GM10266 (cell line): ENCODE measurements around the gene KHSRP.

Experiments used
- DNase-seq: peaks from one replicate; pipeline ENCODE4 v3.0.0; 2012; ENCODE audit errors: extremely low spot score
- TF ChIP-seq, protein P1 (sequence below): IDR thresholded peaks from 2 replicates; pipeline ENCODE4 v1.5.1; 2012; ENCODE audit warnings: mild to moderate bottlenecking, low read depth; ENCODE audit not compliant: control insufficient read depth, insufficient read depth; ENCODE audit errors: missing control alignments

Gene KHSRP

GRCh38 chr19:6466526-6467248 is 42.1 kb upstream of the KHSRP start:
- no peak for DNase-seq
- TF ChIP-seq, protein P1, sequence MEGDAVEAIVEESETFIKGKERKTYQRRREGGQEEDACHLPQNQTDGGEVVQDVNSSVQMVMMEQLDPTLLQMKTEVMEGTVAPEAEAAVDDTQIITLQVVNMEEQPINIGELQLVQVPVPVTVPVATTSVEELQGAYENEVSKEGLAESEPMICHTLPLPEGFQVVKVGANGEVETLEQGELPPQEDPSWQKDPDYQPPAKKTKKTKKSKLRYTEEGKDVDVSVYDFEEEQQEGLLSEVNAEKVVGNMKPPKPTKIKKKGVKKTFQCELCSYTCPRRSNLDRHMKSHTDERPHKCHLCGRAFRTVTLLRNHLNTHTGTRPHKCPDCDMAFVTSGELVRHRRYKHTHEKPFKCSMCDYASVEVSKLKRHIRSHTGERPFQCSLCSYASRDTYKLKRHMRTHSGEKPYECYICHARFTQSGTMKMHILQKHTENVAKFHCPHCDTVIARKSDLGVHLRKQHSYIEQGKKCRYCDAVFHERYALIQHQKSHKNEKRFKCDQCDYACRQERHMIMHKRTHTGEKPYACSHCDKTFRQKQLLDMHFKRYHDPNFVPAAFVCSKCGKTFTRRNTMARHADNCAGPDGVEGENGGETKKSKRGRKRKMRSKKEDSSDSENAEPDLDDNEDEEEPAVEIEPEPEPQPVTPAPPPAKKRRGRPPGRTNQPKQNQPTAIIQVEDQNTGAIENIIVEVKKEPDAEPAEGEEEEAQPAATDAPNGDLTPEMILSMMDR, result no peak

- no peak for DNase-seq
- TF ChIP-seq, protein P1, result no peak
Observed at GRCh38 chr19:6465663-6466062, 41.1 kb upstream of the KHSRP start.

- TF ChIP-seq, protein P1, result no peak
Observed at GRCh38 chr19:6465006-6465405, 40.4 kb upstream of the KHSRP start.

DNA sequence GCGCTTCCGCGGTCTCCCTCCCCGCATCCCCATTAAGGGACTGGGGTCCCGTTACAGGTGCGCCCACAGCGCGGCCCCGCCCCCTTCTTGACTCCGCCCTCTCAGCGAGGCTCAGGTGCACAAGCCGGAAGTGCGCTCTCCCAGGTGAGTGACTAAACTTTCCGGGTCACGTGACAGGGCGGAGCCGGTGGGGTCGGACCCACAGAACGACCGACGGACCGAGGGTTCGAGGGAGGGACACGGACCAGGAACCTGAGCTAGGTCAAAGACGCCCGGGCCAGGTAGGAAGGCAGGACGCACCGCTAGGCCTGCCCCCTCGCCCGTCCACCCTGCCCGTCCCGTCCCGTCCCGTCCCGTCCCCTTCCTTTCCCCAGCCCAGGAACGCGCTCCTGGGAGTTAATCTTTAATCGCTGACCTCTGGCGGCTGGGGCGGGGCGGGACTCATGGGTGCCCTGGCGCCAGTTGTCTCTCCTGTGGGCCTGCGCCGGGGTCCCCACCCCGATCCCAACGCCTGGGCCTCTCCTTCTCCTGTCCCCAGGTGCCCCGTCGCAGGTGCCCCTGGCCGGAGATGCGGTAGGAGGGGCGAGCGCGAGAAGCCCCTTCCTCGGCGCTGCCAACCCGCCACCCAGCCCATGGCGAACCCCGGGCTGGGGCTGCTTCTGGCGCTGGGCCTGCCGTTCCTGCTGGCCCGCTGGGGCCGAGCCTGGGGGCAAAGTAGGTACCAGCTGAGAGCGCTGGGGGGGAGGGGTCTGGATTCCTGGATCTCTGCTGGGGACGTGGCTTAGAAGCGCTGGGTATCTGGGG is 39.7 kb upstream of the KHSRP start, which contains the start of gene CRB3:
Gene CRB3, plus strand, starts transcription at position 202 of the 804 bp plus-strand sequence. Its CDS starts 431 bp downstream, at position 633.
- TF ChIP-seq, protein P1, result no peak
- DNase-seq, result no peak

More at GRCh38 chr19:6465006-6465405, 40.4 kb upstream of the KHSRP start:
- no peak for DNase-seq

DNA sequence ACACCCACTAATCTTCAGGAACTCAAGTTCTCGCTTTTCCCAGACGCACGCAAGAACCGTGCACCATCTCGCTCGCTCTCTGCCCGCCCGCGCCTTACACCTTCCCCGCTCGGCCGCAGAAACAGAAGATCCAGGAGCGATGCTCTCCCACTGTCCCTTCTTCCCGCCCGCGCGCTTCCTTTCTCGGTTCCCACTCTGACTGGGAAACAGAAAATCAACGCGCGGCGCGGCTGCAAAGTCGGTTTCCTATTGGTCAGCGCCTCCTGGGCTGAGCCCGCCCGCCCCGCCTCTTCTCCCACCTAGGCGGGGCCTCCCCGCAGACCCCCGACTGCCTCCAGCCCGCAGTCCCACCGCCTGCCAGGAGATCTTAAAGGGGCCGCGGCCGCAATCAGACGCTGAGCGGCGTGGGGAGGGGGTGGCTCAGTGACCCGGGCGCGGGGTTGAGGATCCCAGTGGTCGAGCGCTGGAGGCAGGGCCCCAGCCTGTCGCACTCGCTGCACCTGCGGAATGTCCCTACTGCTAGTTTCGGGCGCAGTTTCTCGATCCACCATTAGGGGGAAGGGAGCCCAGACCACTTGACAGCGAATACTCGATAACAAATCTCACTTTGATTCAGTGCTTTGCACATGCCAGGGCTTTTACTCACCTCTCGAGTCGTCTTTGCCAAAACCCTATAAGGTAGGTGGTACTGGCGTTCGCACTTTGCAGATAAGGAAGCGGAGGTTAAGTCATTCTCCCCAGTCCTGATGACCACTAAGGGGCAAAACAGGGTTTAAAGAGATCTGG is 35.7 kb upstream of the KHSRP start:
- TF ChIP-seq, protein P1, result peak; percentile 28
- DNase-seq, result peak; percentile 98

GRCh38 chr19:6459262-6460098 is 34.9 kb upstream of the KHSRP start, which contains the start of gene SLC25A23:
TSS of gene SLC25A23 (minus strand) at chr19:6459792. CDS start at chr19:6459628, 164 bp downstream.
- TF ChIP-seq, protein P1, result no peak
- DNase-seq, result peak; percentile 93
